ENCODE data around the gene SPAG16.
"Not testable (repeated sequence)": the region's sequence is repeated elsewhere in the genome, so short reads cannot be mapped to it uniquely, and the experiment has no call there.

SPAG16 gene

GRCh38 chr2:213271947-213272346 is 12.3 kb upstream of the SPAG16 start:
- DNase-seq (ENCODE audit: low spot score): no peak

- no peak for DNase-seq (ENCODE audit: low spot score)
These were observed 10.1 kb upstream of the SPAG16 start for GRCh38 chr2:213274143-213274542.

- DNase-seq (ENCODE audit: low spot score): no peak
These were observed 9.0 kb upstream of the SPAG16 start for GRCh38 chr2:213275265-213275664.

- DNase-seq (ENCODE audit: low spot score): not testable (repeated sequence)
These were observed 7.1 kb upstream of the SPAG16 start for GRCh38 chr2:213277134-213277533.

- DNase-seq (ENCODE audit: low spot score): no peak
These were observed 5.1 kb upstream of the SPAG16 start for GRCh38 chr2:213279116-213279620.

- no peak for DNase-seq (ENCODE audit: low spot score)
These were observed 4.3 kb upstream of the SPAG16 start for GRCh38 chr2:213279971-213280370.

GRCh38 chr2:213281156-213281555 is 3.1 kb upstream of the SPAG16 start:
- DNase-seq (ENCODE audit: low spot score): no peak

GRCh38 chr2:213285404-213285803 is 1.1 kb downstream of the SPAG16 start:
- no peak for DNase-seq (ENCODE audit: low spot score)

GRCh38 chr2:213286161-213286560 is 1.9 kb downstream of the SPAG16 start:
- DNase-seq (ENCODE audit: low spot score): no peak

GRCh38 chr2:213288913-213289700 is 4.8 kb downstream of the SPAG16 start:
- DNase-seq (ENCODE audit: low spot score): no peak

- no peak for DNase-seq (ENCODE audit: low spot score)
These were observed 6.2 kb downstream of the SPAG16 start for GRCh38 chr2:213290501-213290900.

- DNase-seq (ENCODE audit: low spot score): no peak
These were observed 12.0 kb downstream of the SPAG16 start for GRCh38 chr2:213296270-213296669.

- no peak for DNase-seq (ENCODE audit: low spot score)
These were observed 22.2 kb downstream of the SPAG16 start for GRCh38 chr2:213306316-213306942.

- no peak for DNase-seq (ENCODE audit: low spot score)
These were observed 31.1 kb downstream of the SPAG16 start for GRCh38 chr2:213315168-213315876.

GRCh38 chr2:213316001-213316735 is 31.9 kb downstream of the SPAG16 start:
- no peak for DNase-seq (ENCODE audit: low spot score)

- DNase-seq (ENCODE audit: low spot score): no peak
These were observed 33.7 kb downstream of the SPAG16 start for GRCh38 chr2:213317929-213318328.

- DNase-seq (ENCODE audit: low spot score): no peak
These were observed 36.3 kb downstream of the SPAG16 start for GRCh38 chr2:213320604-213321003.

GRCh38 chr2:213336253-213336770 is 52.0 kb downstream of the SPAG16 start:
- no peak for DNase-seq (ENCODE audit: low spot score)

- no peak for DNase-seq (ENCODE audit: low spot score)
These were observed 69.2 kb downstream of the SPAG16 start for GRCh38 chr2:213353419-213353818.

GRCh38 chr2:213376644-213377043 is 92.4 kb downstream of the SPAG16 start:
- no peak for DNase-seq (ENCODE audit: low spot score)

GRCh38 chr2:213407027-213407426 is 122.8 kb downstream of the SPAG16 start:
- DNase-seq (ENCODE audit: low spot score): not testable (repeated sequence)

Data from COLO829 (cell line).